Measurements from ENCODE around the gene HELLS.
"Not testable (repeated sequence)": the region's sequence is repeated elsewhere in the genome, so short reads cannot be mapped to it uniquely, and the experiment has no call there.

The HELLS gene

GRCh38 chr10:94630017-94630688, 84.6 kb downstream of the HELLS start:
- Histone ChIP-seq H3K9me3 (ENCODE audit: control insufficient read depth, insufficient read depth, low read length) (peaks cover 7% of the 10 kb centered on the region; the same call in 1 of the 2 replicates), H3K9ac (ENCODE audit: low read depth, low read length) (no peak overlapping the region), H3K36me3 (ENCODE audit: insufficient read depth, low read length) (no peaks in the 10 kb centered on the region; the same call in 1 of the 2 replicates), H3K4me1 (ENCODE audit: insufficient read depth, low read length) (peaks cover 18% of the 10 kb centered on the region)

- Histone ChIP-seq H3K9ac (ENCODE audit: low read depth, low read length) (no peak overlapping the region), H3K9me3 (ENCODE audit: control insufficient read depth, insufficient read depth, low read length) (peaks cover 7% of the 10 kb centered on the region; the same call in 1 of the 2 replicates), H3K36me3 (ENCODE audit: insufficient read depth, low read length) (no peaks in the 10 kb centered on the region), H3K4me1 (ENCODE audit: insufficient read depth, low read length) (peaks cover 17% of the 10 kb centered on the region)
Observed at GRCh38 chr10:94631077-94631875, 85.7 kb downstream of the HELLS start.

DNA sequence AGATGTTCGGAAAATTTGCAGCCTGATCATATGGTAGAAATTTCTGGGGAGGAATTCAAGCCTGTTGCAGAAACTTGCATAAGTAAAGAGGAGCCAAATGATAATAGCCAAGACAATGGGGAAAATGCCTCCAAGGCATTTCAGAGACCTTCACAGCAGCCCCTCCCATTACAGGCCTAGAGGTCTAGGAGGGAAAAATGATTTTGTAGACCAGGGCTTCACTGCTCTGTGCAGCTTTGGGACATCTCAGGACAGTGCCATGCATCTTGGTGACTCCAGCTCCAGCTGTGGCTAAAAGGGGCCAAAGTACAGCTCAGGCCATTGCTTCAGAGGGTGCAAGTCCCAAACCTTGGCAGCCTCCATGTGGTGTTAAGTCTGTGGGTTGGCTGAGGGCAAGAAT, 87.4 kb downstream of the HELLS start:
- Histone ChIP-seq H3K9me3 (ENCODE audit: control insufficient read depth, insufficient read depth, low read length) (peaks cover 7% of the 10 kb centered on the region; the same call in 1 of the 2 replicates), H3K36me3 (ENCODE audit: insufficient read depth, low read length) (no peaks in the 10 kb centered on the region), H3K4me1 (ENCODE audit: insufficient read depth, low read length) (0 out of 2 replicates have a peak, but pooled peaks cover 3% of the 10 kb centered on the region), H3K9ac (ENCODE audit: low read depth, low read length) (no peak overlapping the region)

DNA sequence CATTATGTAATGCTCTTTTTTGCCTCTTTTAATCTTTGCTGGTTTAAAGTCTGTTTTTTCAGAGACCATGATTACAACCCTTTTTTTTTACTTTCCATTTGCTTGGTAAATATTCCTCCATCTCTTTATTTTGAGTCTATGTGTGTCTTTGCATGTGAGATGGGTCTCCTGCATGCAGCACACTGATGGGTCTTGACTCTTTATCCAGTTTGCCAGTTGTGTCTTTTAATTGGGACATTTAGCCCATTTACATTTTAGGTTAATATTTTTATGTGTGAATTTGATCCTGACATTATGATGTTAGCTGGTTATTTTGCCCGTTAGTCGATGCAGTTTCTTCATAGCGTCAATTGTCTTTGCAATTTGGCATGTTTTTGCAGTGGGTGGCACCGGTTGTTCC, 92.5 kb downstream of the HELLS start:
- H3K9me3 ChIP-seq (ENCODE audit: control insufficient read depth, insufficient read depth, low read length); H3K9ac ChIP-seq (ENCODE audit: low read depth, low read length); H3K4me1 ChIP-seq (ENCODE audit: insufficient read depth, low read length); H3K36me3 ChIP-seq (ENCODE audit: insufficient read depth, low read length): not testable (repeated sequence)

GRCh38 chr10:94639902-94640301, 94.3 kb downstream of the HELLS start:
- H3K36me3 ChIP-seq (ENCODE audit: insufficient read depth, low read length), result no peaks in the 10 kb centered on the region
- no peaks in the 10 kb centered on the region for H3K9me3 ChIP-seq (ENCODE audit: control insufficient read depth, insufficient read depth, low read length)
- H3K9ac ChIP-seq (ENCODE audit: low read depth, low read length), result no peak overlapping the region
- H3K4me1 ChIP-seq (ENCODE audit: insufficient read depth, low read length), result no peaks in the 10 kb centered on the region

DNA sequence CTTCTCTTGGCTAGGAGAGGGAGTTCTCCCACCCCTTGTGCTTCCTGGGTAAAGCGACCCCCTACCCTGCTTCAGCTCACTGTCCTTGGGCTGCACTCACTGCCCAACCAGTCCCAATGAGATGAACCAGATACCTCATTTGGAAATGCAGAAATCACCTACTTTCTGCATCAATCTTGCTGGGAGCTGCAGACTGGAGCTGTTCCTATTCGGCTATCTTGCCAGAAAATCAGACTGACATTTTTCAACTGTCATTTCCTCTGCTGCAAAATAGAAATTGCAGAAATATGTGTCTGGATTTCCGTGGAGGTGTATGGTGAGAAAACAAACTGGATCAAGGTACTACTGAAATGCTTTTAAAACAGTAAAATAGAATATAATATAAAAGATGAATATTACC, 95.0 kb downstream of the HELLS start:
- no peaks in the 10 kb centered on the region for H3K9me3 ChIP-seq (ENCODE audit: control insufficient read depth, insufficient read depth, low read length)
- H3K36me3 ChIP-seq (ENCODE audit: insufficient read depth, low read length), result no peaks in the 10 kb centered on the region
- no peaks in the 10 kb centered on the region for H3K4me1 ChIP-seq (ENCODE audit: insufficient read depth, low read length)
- H3K9ac ChIP-seq (ENCODE audit: low read depth, low read length), result no peak overlapping the region

DNA sequence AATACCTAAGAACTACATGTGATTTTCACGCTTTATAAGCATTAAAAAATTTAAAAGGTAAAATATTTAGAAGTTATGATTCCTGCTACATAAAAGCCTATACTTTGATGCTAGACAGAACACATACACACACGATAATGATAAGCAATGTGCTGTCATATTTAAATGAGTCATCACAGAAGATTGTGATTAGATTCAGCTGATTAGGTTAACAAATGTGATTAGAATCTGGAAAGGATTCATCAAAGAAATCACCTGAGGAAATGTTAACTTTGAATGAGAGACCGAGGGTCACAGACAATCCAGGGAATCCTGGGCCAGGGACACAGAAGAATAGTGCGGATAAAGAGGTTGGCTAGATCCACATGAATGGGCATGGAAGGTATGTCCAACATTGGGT, 95.9 kb downstream of the HELLS start:
- Histone ChIP-seq H3K36me3 (ENCODE audit: insufficient read depth, low read length) (no peaks in the 10 kb centered on the region), H3K4me1 (ENCODE audit: insufficient read depth, low read length) (no peaks in the 10 kb centered on the region), H3K9me3 (ENCODE audit: control insufficient read depth, insufficient read depth, low read length) (no peaks in the 10 kb centered on the region), H3K9ac (ENCODE audit: low read depth, low read length) (no peak overlapping the region)

DNA sequence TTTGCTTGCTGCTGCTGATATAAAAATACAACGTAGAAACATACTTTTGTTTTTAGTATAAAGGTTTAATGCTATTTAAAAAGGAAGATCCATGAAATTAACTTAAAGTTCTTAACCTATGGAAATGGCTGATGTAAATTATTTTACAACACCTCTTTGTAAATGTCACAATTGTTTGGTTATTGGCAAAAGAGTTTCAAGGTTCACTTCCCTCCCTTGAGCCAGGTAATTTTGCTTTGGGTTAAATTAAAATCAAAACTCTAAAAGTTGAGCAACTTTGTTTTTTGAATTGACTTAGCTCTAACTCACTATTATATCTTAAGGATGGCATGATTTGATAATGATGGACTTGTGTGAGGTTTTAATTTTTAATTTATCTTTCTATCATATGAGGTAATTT, 98.8 kb downstream of the HELLS start:
- Histone ChIP-seq H3K9ac (ENCODE audit: low read depth, low read length) (no peak overlapping the region), H3K9me3 (ENCODE audit: control insufficient read depth, insufficient read depth, low read length) (no peaks in the 10 kb centered on the region), H3K36me3 (ENCODE audit: insufficient read depth, low read length) (no peaks in the 10 kb centered on the region), H3K4me1 (ENCODE audit: insufficient read depth, low read length) (no peaks in the 10 kb centered on the region)

GRCh38 chr10:94645285-94645684, 99.7 kb downstream of the HELLS start:
- H3K36me3 ChIP-seq (ENCODE audit: insufficient read depth, low read length), result no peaks in the 10 kb centered on the region
- no peaks in the 10 kb centered on the region for H3K4me1 ChIP-seq (ENCODE audit: insufficient read depth, low read length)
- H3K9ac ChIP-seq (ENCODE audit: low read depth, low read length), result no peak overlapping the region
- no peaks in the 10 kb centered on the region for H3K9me3 ChIP-seq (ENCODE audit: control insufficient read depth, insufficient read depth, low read length)

All from ES-I3 (cell line).